HCT116 (cell line): ENCODE data around the gene MFSD1.

ENCODE experiments used
- MAX ChIP-seq: IDR thresholded peaks from 2 replicates; pipeline ENCODE4 v1.6.1; 2012
- TF ChIP-seq, protein P1 (sequence below), 3 experiments: fragments of 200-600 bp in 1 of 3; sonication (generic) in 1 of 3; IDR thresholded peaks in 2 of 3; conservative IDR thresholded peaks in 1 of 3; 2 replicates each; pipeline ENCODE4 v1.5.1; 2012 to 2017; ENCODE audit warnings: low read depth in 2 of 3, low read length in 2 of 3, antibody characterized with exemption in 1 of 3, borderline replicate concordance in 1 of 3, control low read depth in 1 of 3, mild to moderate bottlenecking in 1 of 3, mixed read lengths in 1 of 3, mixed run types in 1 of 3, moderate library complexity in 1 of 3; ENCODE audit not compliant: insufficient read depth in 1 of 3

DNA sequence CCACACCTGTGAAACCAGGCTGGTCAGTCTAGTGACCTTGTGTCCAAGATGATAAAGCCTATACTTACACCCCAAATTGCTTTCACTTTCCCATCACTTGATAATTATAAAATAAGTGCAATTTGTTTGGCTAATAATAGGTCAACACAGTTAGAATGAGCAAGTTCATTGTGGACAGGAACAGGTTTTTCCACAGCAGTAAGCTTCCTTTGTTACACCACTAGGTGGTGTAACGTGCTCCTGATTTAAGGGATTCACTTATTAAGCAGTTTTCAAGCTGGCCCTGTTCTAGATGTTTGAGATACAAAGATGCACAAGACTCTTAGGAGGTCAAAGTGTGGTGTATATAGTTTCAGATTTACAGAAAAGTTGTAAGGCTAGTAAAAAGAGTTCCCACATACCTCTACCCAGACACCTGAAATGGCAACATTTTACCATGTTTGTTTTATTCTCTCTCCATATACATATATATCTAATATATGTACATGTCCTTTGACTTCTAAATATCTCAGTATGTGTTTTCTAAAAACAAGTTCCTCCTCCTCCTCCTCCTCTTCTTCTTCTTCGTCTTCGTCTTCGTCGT, 6.8 kb upstream of the MFSD1 start:
- no peak for TF ChIP-seq MAX
- TF ChIP-seq, protein P1, sequence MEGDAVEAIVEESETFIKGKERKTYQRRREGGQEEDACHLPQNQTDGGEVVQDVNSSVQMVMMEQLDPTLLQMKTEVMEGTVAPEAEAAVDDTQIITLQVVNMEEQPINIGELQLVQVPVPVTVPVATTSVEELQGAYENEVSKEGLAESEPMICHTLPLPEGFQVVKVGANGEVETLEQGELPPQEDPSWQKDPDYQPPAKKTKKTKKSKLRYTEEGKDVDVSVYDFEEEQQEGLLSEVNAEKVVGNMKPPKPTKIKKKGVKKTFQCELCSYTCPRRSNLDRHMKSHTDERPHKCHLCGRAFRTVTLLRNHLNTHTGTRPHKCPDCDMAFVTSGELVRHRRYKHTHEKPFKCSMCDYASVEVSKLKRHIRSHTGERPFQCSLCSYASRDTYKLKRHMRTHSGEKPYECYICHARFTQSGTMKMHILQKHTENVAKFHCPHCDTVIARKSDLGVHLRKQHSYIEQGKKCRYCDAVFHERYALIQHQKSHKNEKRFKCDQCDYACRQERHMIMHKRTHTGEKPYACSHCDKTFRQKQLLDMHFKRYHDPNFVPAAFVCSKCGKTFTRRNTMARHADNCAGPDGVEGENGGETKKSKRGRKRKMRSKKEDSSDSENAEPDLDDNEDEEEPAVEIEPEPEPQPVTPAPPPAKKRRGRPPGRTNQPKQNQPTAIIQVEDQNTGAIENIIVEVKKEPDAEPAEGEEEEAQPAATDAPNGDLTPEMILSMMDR (IDR thresholded peaks at IDR 0.05 in 2 of 3, conservative IDR thresholded peaks at IDR 0.05 in 1 of 3; ENCODE audit: borderline replicate concordance in 1 of 3, insufficient read depth in 1 of 3, low read depth in 2 of 3, low read length in 2 of 3) = peak; percentile 47 to 81 (median 78); a peak in 5 of 6 replicates
